ENCODE data around the gene JSRP1.

The JSRP1 gene

GRCh38 chr19:2274185-2274711 lies 18.0 kb upstream of the JSRP1 start:
- Histone ChIP-seq H3K9me3 (ENCODE audit: control insufficient read depth, low read length) (no peaks in the 10 kb centered on the region), H3K27me3 (ENCODE audit: control insufficient read depth, insufficient read depth, low read length, poor library complexity, severe bottlenecking) (no peaks in the 10 kb centered on the region), H3K27ac (ENCODE audit: insufficient read depth, low read depth, low read length, poor library complexity, severe bottlenecking) (no peak overlapping the region), H3K4me1 (ENCODE audit: control insufficient read depth, insufficient read depth, low read length) (peaks cover 11% of the 10 kb centered on the region), H3K4me3 (ENCODE audit: insufficient read depth, low read depth, low read length) (peak overlapping the region; percentile 22), H3K36me3 (ENCODE audit: control insufficient read depth, insufficient read depth, low read length) (peaks cover 6% of the 10 kb centered on the region)
- 92 to 94% methylated on average over 9 of the region's 9 CpGs for WGBS, 2 experiments

DNA sequence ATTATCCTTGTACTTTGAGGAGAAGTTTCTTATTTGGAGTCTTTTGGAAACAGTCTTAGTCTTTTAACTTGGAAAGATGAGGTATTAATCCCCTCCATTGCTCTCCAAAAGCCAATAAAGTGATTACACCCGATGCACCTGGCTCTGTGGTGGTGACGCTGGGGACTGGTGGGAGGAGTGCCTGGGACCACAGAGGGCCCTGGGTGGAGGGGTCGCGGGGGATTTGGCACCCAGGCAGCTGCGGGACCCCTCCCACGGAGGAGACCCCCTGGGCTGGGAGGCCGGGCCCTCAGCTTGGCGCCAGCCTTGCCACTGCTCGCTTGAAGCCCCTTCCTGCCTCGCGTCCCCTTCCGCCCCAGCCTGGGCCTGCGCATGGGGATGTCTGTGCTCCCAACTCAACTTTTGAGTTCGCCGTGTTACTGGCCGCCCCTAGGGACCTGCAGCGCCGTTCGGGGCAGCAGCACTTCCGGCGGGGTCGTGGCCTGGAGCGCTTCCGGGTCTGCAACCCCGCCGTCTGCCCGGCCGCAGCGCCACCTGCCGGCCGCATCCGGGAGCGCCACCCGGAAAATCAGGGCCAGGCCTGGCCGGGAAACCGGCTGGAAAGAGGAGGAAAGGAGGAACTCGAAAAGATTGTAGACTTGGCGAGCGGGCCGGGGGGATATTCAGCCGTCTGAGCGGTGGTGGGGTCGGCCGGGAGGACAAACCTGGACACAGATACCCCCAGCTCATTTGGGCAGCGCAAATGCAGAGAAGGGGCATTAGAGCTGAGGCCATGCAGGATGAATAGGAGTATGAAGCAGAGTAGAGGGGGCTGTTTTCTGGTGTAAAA lies 17.4 kb upstream of the JSRP1 start:
- peaks cover 11% of the 10 kb centered on the region for H3K4me1 ChIP-seq (ENCODE audit: control insufficient read depth, insufficient read depth, low read length)
- no peaks in the 10 kb centered on the region for H3K27me3 ChIP-seq (ENCODE audit: control insufficient read depth, insufficient read depth, low read length, poor library complexity, severe bottlenecking)
- peak overlapping the region; percentile 22 for H3K27ac ChIP-seq (ENCODE audit: insufficient read depth, low read depth, low read length, poor library complexity, severe bottlenecking)
- 17 to 18% methylated on average over 45 of the region's 45 CpGs for WGBS, 2 experiments
- H3K36me3 ChIP-seq (ENCODE audit: control insufficient read depth, insufficient read depth, low read length) = peaks cover 6% of the 10 kb centered on the region
- peak overlapping the region; percentile 25 for H3K4me3 ChIP-seq (ENCODE audit: insufficient read depth, low read depth, low read length)
- no peaks in the 10 kb centered on the region for H3K9me3 ChIP-seq (ENCODE audit: control insufficient read depth, low read length)

GRCh38 chr19:2271234-2272103 lies 15.3 kb upstream of the JSRP1 start:
- H3K4me1 ChIP-seq (ENCODE audit: control insufficient read depth, insufficient read depth, low read length) = peaks cover 11% of the 10 kb centered on the region
- peaks cover 6% of the 10 kb centered on the region for H3K36me3 ChIP-seq (ENCODE audit: control insufficient read depth, insufficient read depth, low read length)
- no peaks in the 10 kb centered on the region for H3K27me3 ChIP-seq (ENCODE audit: control insufficient read depth, insufficient read depth, low read length, poor library complexity, severe bottlenecking)
- 55 to 56% methylated on average over 43 of the region's 43 CpGs for WGBS, 2 experiments
- H3K9me3 ChIP-seq (ENCODE audit: control insufficient read depth, low read length) = no peaks in the 10 kb centered on the region
- H3K4me3 ChIP-seq (ENCODE audit: insufficient read depth, low read depth, low read length) = peak overlapping the region; percentile 99
- H3K27ac ChIP-seq (ENCODE audit: insufficient read depth, low read depth, low read length, poor library complexity, severe bottlenecking) = peak overlapping the region; percentile 47

DNA sequence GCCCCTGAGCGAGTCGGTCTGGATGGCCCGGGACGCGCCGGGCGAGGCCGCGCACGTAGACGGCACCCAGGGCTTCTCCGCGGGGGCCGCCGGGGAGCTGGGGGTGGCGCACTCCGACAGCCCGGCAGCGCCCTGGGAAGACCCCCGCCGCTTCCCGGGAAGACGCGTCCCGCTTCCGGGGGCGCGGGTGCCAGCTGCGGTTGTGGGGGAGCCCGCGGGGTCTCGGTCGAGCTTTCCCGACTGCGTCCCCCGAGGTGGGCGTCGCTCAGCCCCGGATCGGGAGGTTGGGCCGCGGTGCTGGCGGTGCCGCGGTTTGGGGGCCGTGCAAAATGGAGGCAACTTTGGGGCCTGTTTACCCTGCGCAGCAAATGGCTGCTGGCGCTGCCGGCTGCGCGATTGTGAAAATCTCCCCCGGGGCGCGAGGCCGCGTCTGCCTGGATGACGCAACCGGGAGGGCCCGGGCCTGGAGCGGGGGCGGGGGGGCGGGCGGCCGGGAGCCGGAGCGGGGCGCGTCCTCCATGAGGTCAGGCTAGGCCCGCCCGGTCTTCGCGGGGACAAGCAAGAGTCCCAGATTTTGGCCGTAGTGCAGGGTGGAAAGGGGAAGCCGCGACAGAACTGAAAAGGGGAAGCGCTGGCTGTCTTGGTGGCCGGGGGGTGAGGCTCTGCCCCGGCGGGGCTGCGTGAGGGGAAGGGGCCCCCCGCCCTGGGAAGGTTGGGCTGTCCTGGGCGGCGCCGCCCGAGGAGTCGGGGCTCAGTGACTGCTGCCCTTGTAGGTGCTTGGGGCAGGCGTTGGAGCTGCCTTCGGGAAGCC lies 14.4 kb upstream of the JSRP1 start:
- H3K4me3 ChIP-seq (ENCODE audit: insufficient read depth, low read depth, low read length) = peak overlapping the region; percentile 99
- H3K36me3 ChIP-seq (ENCODE audit: control insufficient read depth, insufficient read depth, low read length) = peaks cover 6% of the 10 kb centered on the region
- H3K27ac ChIP-seq (ENCODE audit: insufficient read depth, low read depth, low read length, poor library complexity, severe bottlenecking) = peak overlapping the region; percentile 76
- no peaks in the 10 kb centered on the region for H3K27me3 ChIP-seq (ENCODE audit: control insufficient read depth, insufficient read depth, low read length, poor library complexity, severe bottlenecking)
- WGBS, 2 experiments = 0 to 1% methylated on average over 88 of the region's 88 CpGs
- no peaks in the 10 kb centered on the region for H3K9me3 ChIP-seq (ENCODE audit: control insufficient read depth, low read length)
- H3K4me1 ChIP-seq (ENCODE audit: control insufficient read depth, insufficient read depth, low read length) = peaks cover 11% of the 10 kb centered on the region

GRCh38 chr19:2270157-2270422 lies 13.9 kb upstream of the JSRP1 start:
- H3K9me3 ChIP-seq (ENCODE audit: control insufficient read depth, low read length) = no peaks in the 10 kb centered on the region
- 0% methylated on average over 30 of the region's 30 CpGs for WGBS, 2 experiments
- H3K36me3 ChIP-seq (ENCODE audit: control insufficient read depth, insufficient read depth, low read length) = peaks cover 6% of the 10 kb centered on the region
- H3K4me3 ChIP-seq (ENCODE audit: insufficient read depth, low read depth, low read length) = peak overlapping the region; percentile 99
- H3K27ac ChIP-seq (ENCODE audit: insufficient read depth, low read depth, low read length, poor library complexity, severe bottlenecking) = peak overlapping the region; percentile 76
- H3K4me1 ChIP-seq (ENCODE audit: control insufficient read depth, insufficient read depth, low read length) = peaks cover 11% of the 10 kb centered on the region
- no peaks in the 10 kb centered on the region for H3K27me3 ChIP-seq (ENCODE audit: control insufficient read depth, insufficient read depth, low read length, poor library complexity, severe bottlenecking)

DNA sequence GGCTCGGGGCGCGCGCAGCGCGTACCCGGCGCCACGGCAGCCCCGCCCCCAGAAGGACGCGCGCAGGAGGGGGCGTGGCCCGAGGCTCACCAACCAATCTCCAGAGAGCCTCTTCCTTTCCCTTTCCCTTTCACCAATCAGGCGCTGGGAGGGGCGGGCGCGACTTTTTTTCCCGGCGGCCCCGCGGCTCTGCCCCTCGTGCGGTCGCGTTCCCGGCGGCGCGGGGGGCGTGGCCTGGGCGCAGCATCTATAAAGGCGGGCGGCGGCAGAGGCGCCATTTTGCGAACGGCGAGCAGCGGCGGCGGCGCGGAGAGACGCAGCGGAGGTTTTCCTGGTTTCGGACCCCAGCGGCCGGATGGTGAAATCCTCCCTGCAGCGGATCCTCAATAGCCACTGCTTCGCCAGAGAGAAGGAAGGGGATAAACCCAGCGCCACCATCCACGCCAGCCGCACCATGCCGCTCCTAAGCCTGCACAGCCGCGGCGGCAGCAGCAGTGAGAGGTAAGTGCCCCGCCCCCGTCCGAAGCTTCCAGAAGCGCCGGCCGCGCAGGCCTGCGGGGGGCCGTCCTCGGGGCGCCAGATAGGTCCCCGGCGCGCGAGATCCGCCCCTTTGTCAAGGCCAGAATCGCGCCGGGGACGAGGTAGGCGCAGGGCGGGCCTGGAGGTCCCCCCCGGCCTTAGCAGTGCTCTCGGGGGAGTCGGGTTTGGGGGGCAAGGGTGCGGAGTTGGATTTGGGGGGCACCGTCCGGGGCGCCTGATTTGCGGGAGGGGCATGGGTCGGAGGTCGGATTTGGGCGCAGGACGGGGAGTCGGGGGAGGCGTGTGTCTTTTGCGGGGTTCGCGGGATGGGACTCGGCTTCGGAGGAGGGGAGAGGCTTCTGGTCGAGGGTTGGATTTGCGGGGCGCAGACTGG lies 13.3 kb upstream of the JSRP1 start:
- H3K4me3 ChIP-seq (ENCODE audit: insufficient read depth, low read depth, low read length) = peak overlapping the region; percentile 99
- H3K27me3 ChIP-seq (ENCODE audit: control insufficient read depth, insufficient read depth, low read length, poor library complexity, severe bottlenecking) = no peaks in the 10 kb centered on the region
- no peaks in the 10 kb centered on the region for H3K9me3 ChIP-seq (ENCODE audit: control insufficient read depth, low read length)
- peak overlapping the region; percentile 84 for H3K27ac ChIP-seq (ENCODE audit: insufficient read depth, low read depth, low read length, poor library complexity, severe bottlenecking)
- WGBS, 2 experiments = 0% methylated on average over 103 of the region's 103 CpGs
- H3K36me3 ChIP-seq (ENCODE audit: control insufficient read depth, insufficient read depth, low read length) = peaks cover 6% of the 10 kb centered on the region
- peaks cover 11% of the 10 kb centered on the region for H3K4me1 ChIP-seq (ENCODE audit: control insufficient read depth, insufficient read depth, low read length)

DNA sequence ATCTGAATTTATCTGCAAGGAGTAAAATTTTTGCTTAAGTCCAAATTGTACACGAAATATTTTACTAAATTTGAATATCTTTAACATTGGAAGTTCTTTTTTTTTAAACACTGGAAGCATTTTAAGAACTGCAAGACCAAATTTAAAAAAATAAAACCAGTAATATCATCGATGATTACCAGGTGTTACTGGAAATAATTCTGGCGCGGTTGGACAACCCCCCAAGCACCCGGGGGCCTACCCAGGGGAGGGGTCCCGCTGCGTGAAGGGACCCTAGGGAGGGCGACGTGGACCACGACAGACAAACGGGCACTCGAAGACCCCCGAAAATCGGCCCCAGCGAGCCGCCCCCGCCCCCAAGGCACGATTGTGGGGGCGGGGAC lies 12.6 kb upstream of the JSRP1 start:
- Histone ChIP-seq H3K27ac (ENCODE audit: insufficient read depth, low read depth, low read length, poor library complexity, severe bottlenecking) (no peak overlapping the region), H3K36me3 (ENCODE audit: control insufficient read depth, insufficient read depth, low read length) (peaks cover 6% of the 10 kb centered on the region), H3K27me3 (ENCODE audit: control insufficient read depth, insufficient read depth, low read length, poor library complexity, severe bottlenecking) (no peaks in the 10 kb centered on the region), H3K9me3 (ENCODE audit: control insufficient read depth, low read length) (no peaks in the 10 kb centered on the region), H3K4me3 (ENCODE audit: insufficient read depth, low read depth, low read length) (peak overlapping the region; percentile 99), H3K4me1 (ENCODE audit: control insufficient read depth, insufficient read depth, low read length) (peaks cover 11% of the 10 kb centered on the region)
- WGBS, 2 experiments = 5 to 6% methylated on average over 18 to 19 of the region's 19 CpGs

GRCh38 chr19:2268480-2268830 lies 12.2 kb upstream of the JSRP1 start:
- Histone ChIP-seq H3K4me3 (ENCODE audit: insufficient read depth, low read depth, low read length) (peak overlapping the region; percentile 99), H3K27me3 (ENCODE audit: control insufficient read depth, insufficient read depth, low read length, poor library complexity, severe bottlenecking) (no peaks in the 10 kb centered on the region), H3K27ac (ENCODE audit: insufficient read depth, low read depth, low read length, poor library complexity, severe bottlenecking) (no peak overlapping the region), H3K4me1 (ENCODE audit: control insufficient read depth, insufficient read depth, low read length) (peaks cover 11% of the 10 kb centered on the region), H3K36me3 (ENCODE audit: control insufficient read depth, insufficient read depth, low read length) (peaks cover 6% of the 10 kb centered on the region), H3K9me3 (ENCODE audit: control insufficient read depth, low read length) (no peaks in the 10 kb centered on the region)
- WGBS, 2 experiments = 96 to 99% methylated on average over 4 of the region's 4 CpGs

DNA sequence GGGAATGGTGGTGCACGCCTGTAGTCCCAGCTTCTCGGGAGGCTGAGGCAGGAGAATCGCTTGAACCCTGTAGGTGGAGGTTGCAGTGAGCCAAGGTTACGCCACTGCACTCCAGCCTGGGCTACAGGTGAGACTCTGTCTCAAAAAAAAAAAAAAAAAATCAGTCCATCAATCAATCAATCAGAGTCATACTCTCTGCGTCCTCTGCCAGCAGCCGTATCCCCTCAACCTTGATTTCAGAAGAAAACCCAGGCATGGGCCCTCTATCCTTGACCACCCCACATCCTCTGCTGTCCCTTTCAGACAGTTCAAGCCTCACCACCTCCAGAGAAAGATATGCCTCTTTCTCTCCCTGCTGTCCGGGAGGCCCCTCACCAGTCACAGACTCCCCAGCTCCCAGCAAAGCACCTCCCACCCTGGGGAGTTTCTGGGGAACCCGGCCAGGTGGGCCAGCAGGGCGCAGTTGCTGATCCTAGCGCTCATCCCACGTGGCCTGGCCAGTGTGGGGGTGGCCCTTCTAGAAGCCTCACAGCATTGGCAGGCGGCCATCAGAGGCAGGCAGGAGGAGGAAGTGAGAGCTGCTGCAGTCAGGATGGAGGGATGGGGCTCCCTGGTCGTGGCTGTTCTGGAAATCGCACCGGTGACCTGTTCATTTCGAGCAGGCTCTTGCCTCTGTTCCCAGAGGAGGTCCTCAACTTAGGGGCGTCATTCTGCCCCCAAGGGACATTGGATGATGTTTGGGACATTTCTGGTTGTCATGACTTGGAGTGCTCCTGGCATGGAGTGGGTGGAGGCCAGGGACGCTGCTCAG lies 10.2 kb upstream of the JSRP1 start:
- Histone ChIP-seq H3K27ac (ENCODE audit: insufficient read depth, low read depth, low read length, poor library complexity, severe bottlenecking) (no peak overlapping the region), H3K4me3 (ENCODE audit: insufficient read depth, low read depth, low read length) (no peak overlapping the region), H3K4me1 (ENCODE audit: control insufficient read depth, insufficient read depth, low read length) (no peaks in the 10 kb centered on the region), H3K27me3 (ENCODE audit: control insufficient read depth, insufficient read depth, low read length, poor library complexity, severe bottlenecking) (no peaks in the 10 kb centered on the region), H3K9me3 (ENCODE audit: control insufficient read depth, low read length) (no peaks in the 10 kb centered on the region), H3K36me3 (ENCODE audit: control insufficient read depth, insufficient read depth, low read length) (no peaks in the 10 kb centered on the region)
- WGBS, 2 experiments = 81 to 82% methylated on average over 18 of the region's 18 CpGs

All from ectodermal cell (in vitro differentiated cells).